IMR-90 (cell line): ENCODE data around the gene RAB39B.

Source experiments
- BHLHE40 ChIP-seq: fragments of 150-350 bp; IDR thresholded peaks from 2 replicates; pipeline ENCODE4 v1.6.1; 2016; ENCODE audit warnings: mild to moderate bottlenecking, low read depth, low read length
- CEBPB ChIP-seq: IDR thresholded peaks from 2 replicates; pipeline ENCODE4 v1.6.1; 2012; ENCODE audit warnings: low read depth, low read length, improper control_type of control experiment
- CTCF ChIP-seq: conservative IDR thresholded peaks from 2 replicates; pipeline ENCODE4 v1.5.1; 2012; ENCODE audit warnings: mild to moderate bottlenecking, low read depth, low read length, improper control_type of control experiment
- POLR2A ChIP-seq: IDR thresholded peaks from 2 replicates; pipeline ENCODE4 v1.6.1; 2012; ENCODE audit warnings: mild to moderate bottlenecking, low read depth, low read length
- RCOR1 ChIP-seq: IDR thresholded peaks from 2 replicates; pipeline ENCODE4 v1.6.1; 2012; ENCODE audit warnings: mild to moderate bottlenecking, low read length, improper control_type of control experiment; ENCODE audit not compliant: insufficient replicate concordance
- SMC3 ChIP-seq: fragments of 150-350 bp; IDR thresholded peaks from 2 replicates; pipeline ENCODE4 v1.6.1; 2016; ENCODE audit warnings: low read depth, mild to moderate bottlenecking, antibody characterized with exemption, low read length, moderate library complexity
- USF2 ChIP-seq: fragments of 150-350 bp; IDR thresholded peaks from 2 replicates; pipeline ENCODE4 v1.6.1; 2017; ENCODE audit warnings: mild to moderate bottlenecking, antibody characterized with exemption, low read length, low read depth

- TF ChIP-seq POLR2A: no peak
- no peak for TF ChIP-seq CTCF
- TF ChIP-seq SMC3: no peak
- TF ChIP-seq RCOR1: no peak
- TF ChIP-seq CEBPB: no peak
- no peak for TF ChIP-seq USF2
- TF ChIP-seq BHLHE40: no peak
Measured at GRCh38 chrX:155218777-155219176, 45.5 kb downstream of the RAB39B start.
